ENCODE results near the gene DTX4. TPM values are rescaled to one million over a fixed set of nuclear protein-coding genes. Genes with fewer than 3 reads are reported as not detected.
A peak's percentile ranks its signal among the peaks of the same experiment; 100 is the strongest.
"Not testable (repeated sequence)": the region's sequence is repeated elsewhere in the genome, so short reads cannot be mapped to it uniquely, and the experiment has no call there.

DTX4 gene
- total RNA-seq (10 to 100 TPM; 27.8 to 28.3 TPM), polyA plus RNA-seq (ENCODE audit: insufficient read length in 2 of 2) (100 to 1,000 TPM; 104 to 108 TPM)
- long read RNA-seq, donor 1, full-length matches to known transcripts, result 18 of 33 reads
- long read RNA-seq, donor 1, partial matches to known transcripts, result 15 of 33 reads
- long read RNA-seq, donor 1, other reads (novel, unspliced or antisense), result 0 of 33 reads
- long read RNA-seq, donor 2, full-length matches to known transcripts, result 5 of 28 reads
- long read RNA-seq, donor 2, partial matches to known transcripts, result 23 of 28 reads
- long read RNA-seq, donor 2, other reads (novel, unspliced or antisense), result 0 of 28 reads
- long read RNA-seq, donor 3, full-length matches to known transcripts, result 5 of 26 reads
- long read RNA-seq, donor 3, partial matches to known transcripts, result 21 of 26 reads
- long read RNA-seq, donor 3, other reads (novel, unspliced or antisense), result 0 of 26 reads
- long read RNA-seq, donor 4, full-length matches to known transcripts, result 10 of 18 reads
- long read RNA-seq, donor 4, partial matches to known transcripts, result 8 of 18 reads
- long read RNA-seq, donor 4, other reads (novel, unspliced or antisense), result 0 of 18 reads

DNA sequence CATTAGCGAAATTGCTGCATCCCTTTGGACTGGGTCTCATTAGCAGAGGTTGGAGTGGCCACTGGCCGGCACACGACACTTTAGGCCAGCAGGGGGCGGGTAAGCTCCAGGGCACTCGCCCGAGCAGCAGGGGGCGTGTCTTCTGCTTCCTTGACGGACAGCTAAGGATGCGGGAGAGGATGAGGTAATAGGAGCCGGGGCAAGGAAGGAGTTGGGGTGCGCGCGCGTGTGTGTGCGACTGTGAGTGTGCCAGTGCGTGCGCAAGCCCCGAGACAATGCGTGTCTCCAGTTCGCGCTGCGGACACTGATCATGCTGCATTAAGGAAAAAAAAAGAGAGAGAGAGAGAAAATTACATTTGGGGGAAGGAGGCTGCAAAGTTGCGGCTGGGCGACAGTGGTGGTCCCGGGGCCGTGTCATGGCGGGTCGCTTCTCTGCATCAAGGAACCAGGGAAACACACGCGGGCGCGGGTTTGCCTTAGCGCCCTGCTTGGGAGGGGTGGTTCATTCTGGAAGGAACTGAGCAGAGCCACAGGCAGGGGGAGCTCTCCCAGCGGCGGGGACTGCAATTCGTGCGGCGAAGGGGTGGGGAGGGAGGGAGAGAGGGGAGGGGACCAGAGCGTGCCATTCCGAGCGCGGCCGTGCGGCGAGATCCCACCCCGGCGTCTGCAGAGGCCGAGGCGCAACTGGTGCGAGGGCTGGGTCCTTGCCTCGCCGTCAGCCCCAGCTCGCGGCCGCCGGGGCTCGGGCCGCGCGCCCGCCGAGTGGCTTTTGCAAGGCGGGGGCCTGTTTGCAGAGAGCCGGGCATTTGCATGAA is at the start of gene DTX4:
DTX4 (plus strand) TSS at position 625 of the 815 bp plus-strand sequence. CDS start 464 bp downstream, outside the sequence.
- WGBS (ENCODE audit: insufficient coverage), result under 1% methylated on average over 64 of the region's 64 CpGs
- H3K36me3 ChIP-seq (ENCODE audit: control insufficient read depth, insufficient read depth, low read length), result no peaks in the 10 kb centered on the region
- H3K27ac ChIP-seq (ENCODE audit: low read depth, low read length), result peak within 1 kb of the TSS; percentile 94
- DNase-seq (ENCODE audit: low read depth in 4 of 6, low spot score in 6 of 6), result peak in 5 of 6 donors; percentile 85 to 98 (median 91)
- H3K9me3 ChIP-seq (ENCODE audit: control insufficient read depth, insufficient read depth, low read length), result no peaks in the 10 kb centered on the region
- H3K27me3 ChIP-seq (ENCODE audit: control insufficient read depth, insufficient read depth, low read length), result no peaks in the 10 kb centered on the region
- peaks cover 29% of the 10 kb centered on the region for H3K4me1 ChIP-seq (ENCODE audit: control insufficient read depth, insufficient read depth, low read length)
- peak within 1 kb of the TSS; percentile 81 for H3K4me3 ChIP-seq (ENCODE audit: low read depth, low read length)

DNA sequence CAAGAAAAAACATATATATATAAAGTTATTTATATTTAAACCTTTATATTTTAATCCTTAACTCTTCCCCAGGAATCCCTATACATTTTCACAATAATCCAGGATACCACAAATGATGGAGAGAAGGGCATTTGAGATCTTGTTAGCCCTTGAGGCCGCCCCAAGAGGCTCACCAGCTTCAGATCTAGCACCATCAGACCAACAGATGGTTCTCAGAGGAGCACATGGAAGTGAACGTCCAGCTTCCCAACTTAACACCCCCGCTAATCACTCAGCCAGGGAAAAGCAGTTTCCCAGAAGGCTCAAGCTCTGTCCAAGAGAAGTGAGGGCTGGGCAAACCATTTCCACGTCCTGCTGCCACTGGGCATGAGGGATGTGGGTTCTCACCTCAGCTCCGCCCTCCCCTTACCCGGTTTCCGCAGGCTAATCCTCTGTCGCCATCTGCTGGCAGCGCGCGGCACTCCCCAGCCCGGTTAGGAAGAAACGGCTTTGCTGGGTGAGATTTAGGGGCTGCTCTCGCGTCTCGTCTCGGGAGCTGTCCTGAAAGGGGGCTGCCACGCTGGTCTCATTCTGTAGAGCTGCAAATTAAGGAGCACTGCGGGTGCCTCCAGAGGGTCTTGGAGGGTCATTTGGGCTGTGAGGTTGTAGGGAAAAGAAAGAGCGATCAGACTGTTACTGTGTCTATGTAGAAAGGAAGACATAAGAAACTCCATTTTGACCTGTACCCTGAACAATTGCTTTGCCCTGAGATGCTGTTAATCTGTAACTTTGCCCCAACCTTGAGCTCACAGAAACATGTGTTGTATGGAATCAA is 36.1 kb upstream of the DTX4 start:
- WGBS (ENCODE audit: insufficient coverage), result 9% methylated on average over 19 of the region's 20 CpGs
- H3K9me3 ChIP-seq (ENCODE audit: control insufficient read depth, insufficient read depth, low read length), result no peaks in the 10 kb centered on the region
- no peak overlapping the region for H3K27ac ChIP-seq (ENCODE audit: low read depth, low read length)
- no peaks in the 10 kb centered on the region for H3K36me3 ChIP-seq (ENCODE audit: control insufficient read depth, insufficient read depth, low read length)
- no peaks in the 10 kb centered on the region for H3K27me3 ChIP-seq (ENCODE audit: control insufficient read depth, insufficient read depth, low read length)
- no peak overlapping the region for H3K4me3 ChIP-seq (ENCODE audit: low read depth, low read length)
- peak in 4 of 6 donors; percentile 47 to 93 (median 76) for DNase-seq (ENCODE audit: low read depth in 4 of 6, low spot score in 6 of 6)
- peaks cover 5% of the 10 kb centered on the region for H3K4me1 ChIP-seq (ENCODE audit: control insufficient read depth, insufficient read depth, low read length)

DNA sequence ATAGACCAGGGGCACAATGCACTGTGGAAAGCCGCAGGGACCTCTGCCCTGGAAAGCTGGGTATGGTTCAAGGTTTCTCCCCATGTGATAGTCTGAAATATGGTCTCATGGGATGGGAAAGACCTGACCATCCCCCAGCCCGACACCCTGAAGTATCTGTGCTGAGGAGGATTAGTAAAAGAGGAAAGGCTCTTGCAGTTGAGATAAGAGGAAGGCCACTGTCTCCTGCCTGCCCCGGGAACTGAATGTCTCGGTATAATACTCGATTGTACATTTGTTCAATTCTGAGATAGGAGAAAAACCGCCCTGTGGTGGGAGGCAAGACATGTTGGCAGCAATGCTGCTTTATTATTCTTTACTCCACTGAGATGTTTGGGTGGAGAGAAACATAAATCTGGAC is 35.4 kb upstream of the DTX4 start:
- not testable (repeated sequence) for H3K27me3 ChIP-seq (ENCODE audit: control insufficient read depth, insufficient read depth, low read length); H3K36me3 ChIP-seq (ENCODE audit: control insufficient read depth, insufficient read depth, low read length); H3K4me3 ChIP-seq (ENCODE audit: low read depth, low read length); H3K4me1 ChIP-seq (ENCODE audit: control insufficient read depth, insufficient read depth, low read length); H3K27ac ChIP-seq (ENCODE audit: low read depth, low read length); DNase-seq (ENCODE audit: low read depth in 4 of 6, low spot score in 6 of 6); H3K9me3 ChIP-seq (ENCODE audit: control insufficient read depth, insufficient read depth, low read length)
- 90% methylated on average over 5 of the region's 6 CpGs for WGBS (ENCODE audit: insufficient coverage)

DNA sequence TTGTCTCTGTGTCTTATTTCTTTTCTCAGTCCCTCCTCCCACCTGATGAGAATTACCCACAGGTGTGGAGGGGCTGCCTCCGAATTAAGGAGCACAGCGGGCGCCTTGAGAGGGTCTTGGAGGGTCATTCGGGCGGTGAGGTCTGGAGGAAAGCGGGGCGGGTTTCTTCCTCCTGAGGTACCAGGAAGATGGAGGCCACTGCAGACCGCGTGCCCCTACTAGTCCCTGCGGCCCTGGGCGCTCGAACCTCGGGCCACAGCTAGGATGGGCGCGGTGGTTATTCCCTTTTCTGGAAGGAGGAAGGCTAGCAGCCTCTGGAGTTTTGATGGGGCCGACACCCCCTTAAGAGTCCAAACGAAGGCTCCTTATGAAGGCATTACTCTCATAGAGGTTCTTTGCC is 34.7 kb upstream of the DTX4 start:
- Histone ChIP-seq H3K4me3 (ENCODE audit: low read depth, low read length) (no peak overlapping the region), H3K9me3 (ENCODE audit: control insufficient read depth, insufficient read depth, low read length) (no peaks in the 10 kb centered on the region), H3K27ac (ENCODE audit: low read depth, low read length) (no peak overlapping the region), H3K36me3 (ENCODE audit: control insufficient read depth, insufficient read depth, low read length) (no peaks in the 10 kb centered on the region), H3K4me1 (ENCODE audit: control insufficient read depth, insufficient read depth, low read length) (peaks cover 5% of the 10 kb centered on the region), H3K27me3 (ENCODE audit: control insufficient read depth, insufficient read depth, low read length) (no peaks in the 10 kb centered on the region)
- no peak for DNase-seq (ENCODE audit: low read depth in 4 of 6, low spot score in 6 of 6)
- 98% methylated on average over 9 of the region's 17 CpGs for WGBS (ENCODE audit: insufficient coverage)

DNA sequence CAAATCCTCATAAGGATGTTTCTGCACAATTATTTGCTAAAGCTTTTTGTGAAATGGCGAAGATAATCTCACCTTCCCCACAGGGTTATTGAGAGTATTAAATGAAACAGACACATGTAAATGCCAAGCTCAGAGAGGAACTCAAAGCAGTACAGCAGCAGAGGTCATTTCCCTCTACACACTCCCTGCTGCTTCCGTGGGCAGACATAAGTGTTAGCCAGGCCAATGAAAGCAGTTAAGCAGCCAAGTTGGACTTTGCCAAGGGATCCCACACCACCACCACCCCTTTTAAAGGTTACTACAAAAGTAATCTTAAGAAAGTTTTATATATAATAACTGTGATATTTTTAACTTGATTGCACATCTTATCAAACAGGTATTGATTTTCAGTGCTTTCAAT is 33.3 kb upstream of the DTX4 start:
- no CpG with 5 or more reads among the region's 2 CpGs for WGBS (ENCODE audit: insufficient coverage)
- H3K27ac ChIP-seq (ENCODE audit: low read depth, low read length), result no peak overlapping the region
- no peaks in the 10 kb centered on the region for H3K27me3 ChIP-seq (ENCODE audit: control insufficient read depth, insufficient read depth, low read length)
- no peaks in the 10 kb centered on the region for H3K9me3 ChIP-seq (ENCODE audit: control insufficient read depth, insufficient read depth, low read length)
- H3K4me3 ChIP-seq (ENCODE audit: low read depth, low read length), result no peak overlapping the region
- peaks cover 9% of the 10 kb centered on the region for H3K4me1 ChIP-seq (ENCODE audit: control insufficient read depth, insufficient read depth, low read length)
- peak in 1 of 6 donors; percentile 14 for DNase-seq (ENCODE audit: low read depth in 4 of 6, low spot score in 6 of 6)
- H3K36me3 ChIP-seq (ENCODE audit: control insufficient read depth, insufficient read depth, low read length), result peaks cover 2% of the 10 kb centered on the region

DNA sequence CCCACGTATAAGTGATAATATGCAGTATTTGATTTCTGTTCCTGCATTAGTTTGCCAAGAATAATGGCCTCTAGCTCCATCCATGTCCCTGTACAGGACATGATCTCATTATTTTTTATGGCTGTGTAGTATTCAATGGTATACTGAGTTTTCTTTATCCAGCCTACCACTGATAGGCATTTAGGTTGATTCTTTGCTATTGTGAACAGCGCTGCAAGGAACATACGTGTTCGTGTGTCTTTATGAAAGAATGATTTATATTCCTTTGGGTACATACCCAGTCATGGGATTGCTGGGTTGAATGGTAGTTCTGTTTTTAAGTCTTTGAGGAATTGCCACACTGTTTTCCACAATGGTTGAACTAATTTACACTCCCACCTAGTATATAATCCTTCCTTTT is 30.7 kb upstream of the DTX4 start:
- Histone ChIP-seq H3K27ac (ENCODE audit: low read depth, low read length) (no peak overlapping the region), H3K9me3 (ENCODE audit: control insufficient read depth, insufficient read depth, low read length) (no peaks in the 10 kb centered on the region), H3K4me3 (ENCODE audit: low read depth, low read length) (no peak overlapping the region), H3K27me3 (ENCODE audit: control insufficient read depth, insufficient read depth, low read length) (no peaks in the 10 kb centered on the region), H3K4me1 (ENCODE audit: control insufficient read depth, insufficient read depth, low read length) (peaks cover 11% of the 10 kb centered on the region), H3K36me3 (ENCODE audit: control insufficient read depth, insufficient read depth, low read length) (peaks cover 2% of the 10 kb centered on the region)
- WGBS (ENCODE audit: insufficient coverage), result no CpG with 5 or more reads among the region's 4 CpGs
- no peak for DNase-seq (ENCODE audit: low read depth in 4 of 6, low spot score in 6 of 6)

DNA sequence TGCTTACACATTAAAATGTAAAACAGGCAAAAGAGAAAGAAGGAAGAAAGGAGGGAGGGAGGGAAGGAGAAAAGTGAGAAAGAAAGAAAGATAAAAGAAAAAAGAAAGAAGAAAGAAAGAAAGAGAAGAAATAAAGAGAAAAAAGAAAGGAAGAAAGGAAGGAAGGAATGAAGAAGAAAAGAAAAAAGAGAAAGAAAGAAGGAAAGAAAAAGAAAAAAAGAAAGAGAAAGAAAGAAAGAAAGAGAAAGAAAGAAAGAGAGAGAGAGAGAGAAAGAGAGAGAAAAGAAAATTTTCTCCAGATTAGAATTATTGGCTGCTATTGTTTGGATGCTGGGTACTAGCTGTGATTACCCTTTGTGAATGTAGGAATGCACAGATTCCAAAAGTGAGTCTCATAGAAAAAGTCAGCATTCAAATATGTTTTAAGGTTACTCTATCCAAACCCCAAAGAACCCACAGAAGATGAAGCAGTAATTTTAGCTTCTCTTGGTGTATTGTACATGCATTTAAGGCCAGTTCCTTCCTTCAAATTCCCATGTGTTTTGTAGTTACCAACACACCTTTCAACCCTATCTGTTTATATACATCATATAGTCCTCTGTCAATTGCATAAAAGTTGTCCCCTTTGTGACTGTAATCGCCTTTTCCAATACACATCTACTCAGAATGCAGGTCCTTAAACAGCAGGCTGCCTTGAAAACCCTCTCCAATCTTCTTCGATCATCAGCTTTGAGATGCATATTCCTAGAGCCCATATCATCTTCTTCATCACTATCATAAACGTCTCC is 30.1 kb upstream of the DTX4 start:
- Histone ChIP-seq H3K27ac (ENCODE audit: low read depth, low read length) (peak overlapping the region; percentile 99), H3K4me1 (ENCODE audit: control insufficient read depth, insufficient read depth, low read length) (peaks cover 11% of the 10 kb centered on the region), H3K36me3 (ENCODE audit: control insufficient read depth, insufficient read depth, low read length) (peaks cover 2% of the 10 kb centered on the region), H3K9me3 (ENCODE audit: control insufficient read depth, insufficient read depth, low read length) (no peaks in the 10 kb centered on the region), H3K27me3 (ENCODE audit: control insufficient read depth, insufficient read depth, low read length) (no peaks in the 10 kb centered on the region), H3K4me3 (ENCODE audit: low read depth, low read length) (peak overlapping the region; percentile 86)
- WGBS (ENCODE audit: insufficient coverage), result 23% methylated on average over 2 of the region's 3 CpGs
- DNase-seq (ENCODE audit: low read depth in 4 of 6, low spot score in 6 of 6), result no peak

DNA sequence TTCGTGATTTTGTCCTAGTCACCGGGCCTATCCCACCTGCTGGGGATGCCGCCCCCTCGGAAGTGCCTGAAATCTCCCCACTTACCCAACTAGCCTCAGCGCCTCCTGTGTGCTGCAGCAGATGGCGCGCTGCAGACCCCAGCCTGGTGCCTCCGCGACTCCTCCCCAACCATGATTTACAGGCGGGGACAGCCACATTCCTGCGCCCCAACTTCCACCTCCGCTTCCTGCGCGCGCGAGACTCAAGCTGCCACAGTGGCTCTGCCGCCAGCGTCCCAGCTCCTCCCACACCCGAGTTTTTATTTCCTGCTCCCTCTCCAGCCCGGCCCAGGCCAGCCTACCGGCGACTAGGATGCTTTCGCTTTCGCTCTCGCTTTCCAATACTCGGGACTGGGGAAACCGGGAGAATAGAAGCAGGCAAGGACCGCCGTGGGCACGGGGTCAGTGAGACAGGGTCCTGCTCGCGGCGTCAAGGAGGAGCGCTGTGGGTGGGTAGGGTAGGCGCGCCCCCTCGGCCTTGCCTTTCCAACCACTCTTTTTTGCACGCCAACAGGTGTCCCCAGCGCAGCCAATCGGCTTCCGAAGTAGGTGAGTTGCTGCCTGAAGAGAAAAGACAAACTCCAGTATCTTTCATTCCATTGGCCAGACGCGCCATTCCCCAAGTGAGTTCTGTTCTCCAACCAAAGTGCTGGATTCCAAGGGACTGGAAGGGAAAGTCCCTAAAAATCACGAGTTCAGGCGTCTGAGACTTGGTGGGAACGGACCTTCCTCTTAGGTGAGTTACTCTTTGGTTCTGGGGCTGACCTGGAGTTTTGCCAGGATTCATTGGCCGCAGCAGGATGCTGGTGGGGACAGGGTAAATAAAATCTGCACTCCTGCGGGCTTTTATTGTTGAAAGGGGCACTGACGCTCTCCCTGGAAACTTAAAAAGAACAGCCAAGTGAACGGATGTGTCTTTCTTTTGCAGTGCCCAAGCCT is 29.1 kb upstream of the DTX4 start, which contains the start of gene FAM111A:
FAM111A (plus strand) TSS at position 327 of the 978 bp plus-strand sequence. CDS start 6,017 bp downstream, outside the sequence.
- peak; percentile 54 to 90 (median 68) for DNase-seq (ENCODE audit: low read depth in 4 of 6, low spot score in 6 of 6)
- H3K36me3 ChIP-seq (ENCODE audit: control insufficient read depth, insufficient read depth, low read length), result peaks cover 2% of the 10 kb centered on the region
- H3K9me3 ChIP-seq (ENCODE audit: control insufficient read depth, insufficient read depth, low read length), result no peaks in the 10 kb centered on the region
- under 1% methylated on average over 43 of the region's 50 CpGs for WGBS (ENCODE audit: insufficient coverage)
- H3K27me3 ChIP-seq (ENCODE audit: control insufficient read depth, insufficient read depth, low read length), result no peaks in the 10 kb centered on the region
- H3K4me1 ChIP-seq (ENCODE audit: control insufficient read depth, insufficient read depth, low read length), result peaks cover 11% of the 10 kb centered on the region
- H3K27ac ChIP-seq (ENCODE audit: low read depth, low read length), result peak within 1 kb of the TSS; percentile 99
- H3K4me3 ChIP-seq (ENCODE audit: low read depth, low read length), result peak within 1 kb of the TSS; percentile 86
